ENCODE results near the gene PIK3R3.

PIK3R3 gene

DNA sequence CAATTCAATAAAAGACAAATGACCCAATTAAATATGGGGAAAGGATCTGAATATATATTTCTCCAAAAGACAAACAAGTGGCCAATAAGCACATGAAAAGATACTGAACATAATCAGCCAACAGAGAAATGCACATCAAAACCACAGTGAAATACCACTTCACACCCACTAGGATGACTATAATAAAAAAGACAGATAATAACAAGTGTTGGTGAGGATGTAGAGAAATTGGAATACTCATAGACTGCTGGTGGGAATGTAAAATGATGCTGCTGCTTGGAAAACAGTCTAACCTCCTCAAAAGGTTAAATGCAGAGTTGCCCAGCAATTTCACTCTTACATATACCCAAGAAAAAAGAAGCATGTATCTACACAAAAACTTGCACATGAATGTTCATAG is 48.9 kb downstream of the PIK3R3 start:
- no peak overlapping the region for H3K14ac ChIP-seq (ENCODE audit: low read length)
- no peak overlapping the region for H3K4me3 ChIP-seq (ENCODE audit: low read length in 2 of 2)
- H3K36me3 ChIP-seq (replicated peaks in 1 of 2; ENCODE audit: control insufficient read depth in 2 of 2, insufficient read depth in 2 of 2, low read length in 2 of 2), result peaks cover 4 to 82% of the 10 kb centered on the region in 2 donors
- no peak overlapping the region for H2BK5ac ChIP-seq (ENCODE audit: low read length)
- no peak overlapping the region for H2BK12ac ChIP-seq (ENCODE audit: low read length)
- H3K9ac ChIP-seq (ENCODE audit: low read depth, low read length, poor library complexity), result no peak overlapping the region
- no peak overlapping the region for H2AK5ac ChIP-seq (ENCODE audit: low read depth, low read length)
- no peak overlapping the region for H4K91ac ChIP-seq (ENCODE audit: low read depth, low read length, poor library complexity)
- H3K27me3 ChIP-seq (ENCODE audit: control insufficient read depth in 3 of 3, insufficient read depth in 3 of 3, low read depth in 1 of 3, low read length in 3 of 3), result no peaks in the 10 kb centered on the region
- no peak overlapping the region for H2BK15ac ChIP-seq (ENCODE audit: low read length)
- no peak overlapping the region for H3K4me2 ChIP-seq (ENCODE audit: insufficient read depth, low read length, poor library complexity, severe bottlenecking)
- DNase-seq (ENCODE audit: low spot score), result no peak
- no peak overlapping the region for H3K27ac ChIP-seq (replicated peaks; ENCODE audit: low read length)
- H2BK120ac ChIP-seq (ENCODE audit: low read depth, low read length), result no peak overlapping the region
- no peak overlapping the region for H3K23ac ChIP-seq (ENCODE audit: low read depth, low read length, poor library complexity)
- no peak overlapping the region for H3K4ac ChIP-seq (ENCODE audit: low read length)
- peaks cover 6% of the 10 kb centered on the region for H3K79me1 ChIP-seq (ENCODE audit: low read depth, low read length)
- H3K18ac ChIP-seq (ENCODE audit: low read length), result no peak overlapping the region
- peaks cover 2 to 3% of the 10 kb centered on the region in 2 donors for H3K4me1 ChIP-seq (ENCODE audit: control insufficient read depth in 2 of 2, insufficient read depth in 1 of 2, low read depth in 1 of 2, low read length in 2 of 2)
- H4K8ac ChIP-seq (ENCODE audit: low read depth, low read length), result no peak overlapping the region
- no peak overlapping the region for H2AFZ ChIP-seq (ENCODE audit: low read length)
- peaks cover 0 to 10% of the 10 kb centered on the region in 2 donors for H3K9me3 ChIP-seq (replicated peaks in 1 of 2; ENCODE audit: control insufficient read depth in 2 of 2, insufficient read depth in 1 of 2, low read depth in 1 of 2, low read length in 2 of 2)

DNA sequence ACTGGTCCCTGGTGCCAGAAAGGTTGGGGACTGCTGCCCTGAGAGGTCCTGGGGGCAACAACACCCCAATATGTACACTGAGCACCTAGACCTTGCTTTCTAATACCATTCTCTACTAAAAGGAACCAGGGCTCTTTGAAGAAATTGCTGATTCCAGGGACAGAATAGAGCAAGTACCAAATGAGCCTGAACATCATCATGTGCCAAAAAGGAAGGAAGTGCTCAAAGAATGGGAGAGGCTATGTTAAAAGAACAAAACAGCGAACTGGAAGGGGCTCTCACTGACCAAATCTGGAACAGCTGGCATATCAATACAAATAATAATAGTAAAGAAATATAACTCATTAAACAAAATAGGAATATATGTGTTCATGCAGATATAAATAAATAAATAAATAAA is 50.8 kb downstream of the PIK3R3 start:
- Histone ChIP-seq H3K9ac (ENCODE audit: low read depth, low read length, poor library complexity) (no peak overlapping the region), H2AK5ac (ENCODE audit: low read depth, low read length) (no peak overlapping the region), H3K4me2 (ENCODE audit: insufficient read depth, low read length, poor library complexity, severe bottlenecking) (no peak overlapping the region), H3K4ac (ENCODE audit: low read length) (no peak overlapping the region), H3K36me3 (replicated peaks in 1 of 2; ENCODE audit: control insufficient read depth in 2 of 2, insufficient read depth in 2 of 2, low read length in 2 of 2) (peaks cover 6 to 84% of the 10 kb centered on the region in 2 donors), H3K27ac (replicated peaks; ENCODE audit: low read length) (no peak overlapping the region), H2AFZ (ENCODE audit: low read length) (no peak overlapping the region), H4K91ac (ENCODE audit: low read depth, low read length, poor library complexity) (no peak overlapping the region), H4K8ac (ENCODE audit: low read depth, low read length) (no peak overlapping the region), H2BK120ac (ENCODE audit: low read depth, low read length) (no peak overlapping the region), H3K18ac (ENCODE audit: low read length) (no peak overlapping the region), H2BK5ac (ENCODE audit: low read length) (no peak overlapping the region), H3K27me3 (ENCODE audit: control insufficient read depth in 3 of 3, insufficient read depth in 3 of 3, low read depth in 1 of 3, low read length in 3 of 3) (no peaks in the 10 kb centered on the region), H3K4me3 (ENCODE audit: low read length in 2 of 2) (no peak overlapping the region), H2BK12ac (ENCODE audit: low read length) (no peak overlapping the region), H3K9me3 (replicated peaks in 1 of 2; ENCODE audit: control insufficient read depth in 2 of 2, insufficient read depth in 1 of 2, low read depth in 1 of 2, low read length in 2 of 2) (peaks cover 0 to 10% of the 10 kb centered on the region in 2 donors), H3K14ac (ENCODE audit: low read length) (peak overlapping the region; percentile 38), H3K79me1 (ENCODE audit: low read depth, low read length) (peaks cover 6% of the 10 kb centered on the region), H3K23ac (ENCODE audit: low read depth, low read length, poor library complexity) (no peak overlapping the region), H2BK15ac (ENCODE audit: low read length) (no peak overlapping the region), H3K4me1 (ENCODE audit: control insufficient read depth in 2 of 2, insufficient read depth in 1 of 2, low read depth in 1 of 2, low read length in 2 of 2) (peaks cover under 1 to 2% of the 10 kb centered on the region in 2 donors)
- WGBS, 2 donors (ENCODE audit: extremely low coverage in 2 of 2, insufficient read length in 2 of 2, insufficient replicate concordance in 1 of 2), result no CpG with 5 or more reads among the region's 1 CpG
- no peak for DNase-seq (ENCODE audit: low spot score)

DNA sequence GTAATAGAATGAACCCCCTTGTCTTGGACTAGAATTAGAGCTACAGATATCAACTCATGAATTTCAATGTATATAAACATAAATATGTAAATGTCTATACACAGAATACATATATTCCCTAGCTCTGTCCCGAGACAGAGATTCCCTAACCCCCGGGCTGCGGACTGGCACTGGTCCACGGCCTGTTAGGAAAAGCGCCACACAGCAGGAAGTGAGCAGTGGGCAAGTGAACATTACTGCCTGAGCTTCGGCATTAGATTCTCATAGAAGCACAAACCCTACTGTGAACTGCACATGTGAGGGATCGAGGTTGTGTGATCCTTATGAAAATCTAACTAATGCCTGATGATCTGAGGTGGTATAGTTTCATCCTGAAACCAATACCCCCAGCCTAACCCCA is 51.2 kb downstream of the PIK3R3 start:
- H2BK5ac ChIP-seq (ENCODE audit: low read length), result no peak overlapping the region
- H3K23ac ChIP-seq (ENCODE audit: low read depth, low read length, poor library complexity), result no peak overlapping the region
- peak overlapping the region; percentile 57 for H3K18ac ChIP-seq (ENCODE audit: low read length)
- H3K4me1 ChIP-seq (ENCODE audit: control insufficient read depth in 2 of 2, insufficient read depth in 1 of 2, low read depth in 1 of 2, low read length in 2 of 2), result peaks cover 0 to 2% of the 10 kb centered on the region in 2 donors
- no peaks in the 10 kb centered on the region for H3K27me3 ChIP-seq (ENCODE audit: control insufficient read depth in 3 of 3, insufficient read depth in 3 of 3, low read depth in 1 of 3, low read length in 3 of 3)
- peak overlapping the region; percentile 38 for H3K14ac ChIP-seq (ENCODE audit: low read length)
- no peak overlapping the region for H3K9ac ChIP-seq (ENCODE audit: low read depth, low read length, poor library complexity)
- no CpG with 5 or more reads among the region's 7 CpGs for WGBS, 2 donors (ENCODE audit: extremely low coverage in 2 of 2, insufficient read length in 2 of 2, insufficient replicate concordance in 1 of 2)
- no peak overlapping the region for H3K4me2 ChIP-seq (ENCODE audit: insufficient read depth, low read length, poor library complexity, severe bottlenecking)
- H3K36me3 ChIP-seq (replicated peaks in 1 of 2; ENCODE audit: control insufficient read depth in 2 of 2, insufficient read depth in 2 of 2, low read length in 2 of 2), result peaks cover 6 to 84% of the 10 kb centered on the region in 2 donors
- no peak overlapping the region for H2BK15ac ChIP-seq (ENCODE audit: low read length)
- no peak overlapping the region for H3K4ac ChIP-seq (ENCODE audit: low read length)
- H3K4me3 ChIP-seq (ENCODE audit: low read length in 2 of 2), result peak overlapping the region in 1 of 2 donors; percentile 64
- H4K8ac ChIP-seq (ENCODE audit: low read depth, low read length), result no peak overlapping the region
- H4K91ac ChIP-seq (ENCODE audit: low read depth, low read length, poor library complexity), result no peak overlapping the region
- H2AFZ ChIP-seq (ENCODE audit: low read length), result no peak overlapping the region
- H2AK5ac ChIP-seq (ENCODE audit: low read depth, low read length), result no peak overlapping the region
- peaks cover 0 to 10% of the 10 kb centered on the region in 2 donors for H3K9me3 ChIP-seq (replicated peaks in 1 of 2; ENCODE audit: control insufficient read depth in 2 of 2, insufficient read depth in 1 of 2, low read depth in 1 of 2, low read length in 2 of 2)
- no peak overlapping the region for H3K27ac ChIP-seq (replicated peaks; ENCODE audit: low read length)
- no peak for DNase-seq (ENCODE audit: low spot score)
- peaks cover 6% of the 10 kb centered on the region for H3K79me1 ChIP-seq (ENCODE audit: low read depth, low read length)
- H2BK12ac ChIP-seq (ENCODE audit: low read length), result no peak overlapping the region
- H2BK120ac ChIP-seq (ENCODE audit: low read depth, low read length), result no peak overlapping the region

DNA sequence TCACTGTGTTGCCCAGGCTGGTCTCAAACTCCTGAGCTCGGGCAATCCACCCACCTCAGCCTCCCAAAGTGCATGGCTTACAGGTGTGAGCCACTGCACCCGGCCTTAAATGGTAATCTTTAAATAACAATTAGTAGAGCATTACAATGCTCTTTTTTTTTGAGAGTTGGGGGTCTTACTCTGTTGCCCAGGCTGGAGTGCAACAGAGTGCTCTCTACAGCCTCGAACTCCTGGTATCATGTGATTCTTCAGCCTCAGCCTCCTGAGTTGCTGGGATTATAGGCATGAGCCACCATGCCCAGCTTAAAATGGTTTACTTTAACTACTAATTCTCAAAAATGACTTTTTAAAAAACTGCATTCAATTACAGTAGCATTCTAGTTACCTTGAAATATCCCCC is 52.2 kb downstream of the PIK3R3 start:
- no peak overlapping the region for H2BK120ac ChIP-seq (ENCODE audit: low read depth, low read length)
- H3K79me1 ChIP-seq (ENCODE audit: low read depth, low read length), result peaks cover 6% of the 10 kb centered on the region
- no peak overlapping the region for H3K18ac ChIP-seq (ENCODE audit: low read length)
- H3K27ac ChIP-seq (replicated peaks; ENCODE audit: low read length), result no peak overlapping the region
- H2AK5ac ChIP-seq (ENCODE audit: low read depth, low read length), result no peak overlapping the region
- H3K4ac ChIP-seq (ENCODE audit: low read length), result no peak overlapping the region
- no peak overlapping the region for H3K4me3 ChIP-seq (ENCODE audit: low read length in 2 of 2)
- H3K4me1 ChIP-seq (ENCODE audit: control insufficient read depth in 2 of 2, insufficient read depth in 1 of 2, low read depth in 1 of 2, low read length in 2 of 2), result peaks cover 0 to 2% of the 10 kb centered on the region in 2 donors
- H2BK5ac ChIP-seq (ENCODE audit: low read length), result no peak overlapping the region
- H4K91ac ChIP-seq (ENCODE audit: low read depth, low read length, poor library complexity), result no peak overlapping the region
- peaks cover 0 to 10% of the 10 kb centered on the region in 2 donors for H3K9me3 ChIP-seq (replicated peaks in 1 of 2; ENCODE audit: control insufficient read depth in 2 of 2, insufficient read depth in 1 of 2, low read depth in 1 of 2, low read length in 2 of 2)
- H4K8ac ChIP-seq (ENCODE audit: low read depth, low read length), result no peak overlapping the region
- H2AFZ ChIP-seq (ENCODE audit: low read length), result no peak overlapping the region
- no peak for DNase-seq (ENCODE audit: low spot score)
- H3K9ac ChIP-seq (ENCODE audit: low read depth, low read length, poor library complexity), result no peak overlapping the region
- no peak overlapping the region for H3K14ac ChIP-seq (ENCODE audit: low read length)
- H2BK15ac ChIP-seq (ENCODE audit: low read length), result no peak overlapping the region
- H3K27me3 ChIP-seq (ENCODE audit: control insufficient read depth in 3 of 3, insufficient read depth in 3 of 3, low read depth in 1 of 3, low read length in 3 of 3), result no peaks in the 10 kb centered on the region
- H3K36me3 ChIP-seq (replicated peaks in 1 of 2; ENCODE audit: control insufficient read depth in 2 of 2, insufficient read depth in 2 of 2, low read length in 2 of 2), result peaks cover 10 to 88% of the 10 kb centered on the region in 2 donors
- no peak overlapping the region for H2BK12ac ChIP-seq (ENCODE audit: low read length)
- H3K4me2 ChIP-seq (ENCODE audit: insufficient read depth, low read length, poor library complexity, severe bottlenecking), result no peak overlapping the region
- WGBS, 2 donors (ENCODE audit: extremely low coverage in 2 of 2, insufficient read length in 2 of 2, insufficient replicate concordance in 1 of 2), result no CpG with 5 or more reads among the region's 3 CpGs
- no peak overlapping the region for H3K23ac ChIP-seq (ENCODE audit: low read depth, low read length, poor library complexity)
